ENCODE results near the gene EPS8L3.
"Not testable (repeated sequence)": the region's sequence is repeated elsewhere in the genome, so short reads cannot be mapped to it uniquely, and the experiment has no call there.

DNA sequence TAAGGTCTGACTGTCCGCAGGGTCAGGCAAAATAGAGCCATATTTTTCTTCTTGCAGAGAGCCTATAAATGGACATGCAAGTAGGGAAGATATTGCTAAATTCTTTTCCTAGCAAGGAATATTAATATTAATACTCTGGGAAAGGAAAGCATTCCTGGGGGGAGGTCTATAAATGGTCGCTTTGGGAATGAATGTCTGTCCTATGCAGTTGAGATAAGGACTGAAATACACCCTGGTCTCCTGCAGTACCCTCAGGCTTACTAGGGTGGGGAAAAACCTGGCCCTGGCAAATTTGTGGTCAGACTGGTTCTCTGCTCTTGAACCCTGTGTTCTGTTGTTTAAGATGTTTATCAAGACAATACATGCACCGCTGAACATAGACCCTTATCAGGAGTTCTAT, 60.8 kb downstream of the EPS8L3 start:
- TF ChIP-seq, protein P1, sequence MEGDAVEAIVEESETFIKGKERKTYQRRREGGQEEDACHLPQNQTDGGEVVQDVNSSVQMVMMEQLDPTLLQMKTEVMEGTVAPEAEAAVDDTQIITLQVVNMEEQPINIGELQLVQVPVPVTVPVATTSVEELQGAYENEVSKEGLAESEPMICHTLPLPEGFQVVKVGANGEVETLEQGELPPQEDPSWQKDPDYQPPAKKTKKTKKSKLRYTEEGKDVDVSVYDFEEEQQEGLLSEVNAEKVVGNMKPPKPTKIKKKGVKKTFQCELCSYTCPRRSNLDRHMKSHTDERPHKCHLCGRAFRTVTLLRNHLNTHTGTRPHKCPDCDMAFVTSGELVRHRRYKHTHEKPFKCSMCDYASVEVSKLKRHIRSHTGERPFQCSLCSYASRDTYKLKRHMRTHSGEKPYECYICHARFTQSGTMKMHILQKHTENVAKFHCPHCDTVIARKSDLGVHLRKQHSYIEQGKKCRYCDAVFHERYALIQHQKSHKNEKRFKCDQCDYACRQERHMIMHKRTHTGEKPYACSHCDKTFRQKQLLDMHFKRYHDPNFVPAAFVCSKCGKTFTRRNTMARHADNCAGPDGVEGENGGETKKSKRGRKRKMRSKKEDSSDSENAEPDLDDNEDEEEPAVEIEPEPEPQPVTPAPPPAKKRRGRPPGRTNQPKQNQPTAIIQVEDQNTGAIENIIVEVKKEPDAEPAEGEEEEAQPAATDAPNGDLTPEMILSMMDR (conservative IDR thresholded peaks at IDR 0.05; ENCODE audit: low read depth, low read length) = not testable (repeated sequence)
- not testable (repeated sequence) for TF ChIP-seq EZH2 (IDR thresholded peaks at IDR 0.05; ENCODE audit: borderline replicate concordance, low read depth, low read length, poor library complexity, severe bottlenecking)

Measured in A673 (cell line).